Esophagus squamous epithelium (tissue), 5 donors: ENCODE data around the gene SLFN13. TPM values are rescaled to one million over a fixed set of nuclear protein-coding genes. Genes with fewer than 3 reads are reported as not detected.
"Not testable (repeated sequence)": the region's sequence is repeated elsewhere in the genome, so short reads cannot be mapped to it uniquely, and the experiment has no call there.

Experiments
- DNase-seq: peaks from one replicate; lab custom pipeline; 2025; lab: John Stamatoyannopoulos, UW
- H3K27ac ChIP-seq, 4 donors: fragments of 200-600 bp; sonication (generic); one replicate each; pipeline ENCODE4 v1.5.1; 2016 to 2019; ENCODE audit warnings: mild to moderate bottlenecking in 1 of 4
- H3K27me3 ChIP-seq, 4 donors: fragments of 200-600 bp; sonication (generic); 1 replicate in 3 of 4; 2 replicates in 1 of 4; pipeline versions ENCODE4 v1.5.1 to v1.6.0; 2017 to 2021; ENCODE audit warnings: antibody characterized with exemption in 1 of 4
- H3K36me3 ChIP-seq, 3 donors: fragments of 200-600 bp; sonication (generic); one replicate each; pipeline ENCODE4 v1.5.1; 2016 to 2019
- H3K4me1 ChIP-seq, 3 donors: fragments of 200-600 bp; sonication (generic); one replicate each; pipeline ENCODE4 v1.5.1; 2017 to 2019
- H3K4me3 ChIP-seq, 4 donors: fragments of 200-600 bp; sonication (generic); 1 replicate in 3 of 4; 2 replicates in 1 of 4; pipeline ENCODE4 v1.5.1; 2016 to 2019; ENCODE audit warnings: mild to moderate bottlenecking in 2 of 4, moderate library complexity in 1 of 4
- H3K9me3 ChIP-seq, 3 donors: fragments of 200-600 bp; sonication (generic); one replicate each; pipeline ENCODE4 v1.5.1; 2016 to 2019
- CTCF ChIP-seq, 6 experiments: fragments of 450-650 bp in 4 of 6; fragments of 200-600 bp in 2 of 6; sonication (generic) in 2 of 6; IDR thresholded peaks; one replicate each; pipeline ENCODE4 v1.5.1; 2016 to 2019; ENCODE audit warnings: antibody characterized with exemption in 6 of 6, mild to moderate bottlenecking in 4 of 6, moderate library complexity in 4 of 6
- POLR2A ChIP-seq, 4 donors: fragments of 450-650 bp; IDR thresholded peaks; one replicate each; pipeline ENCODE4 v1.6.1; 2017; ENCODE audit warnings: antibody characterized with exemption in 4 of 4, mild to moderate bottlenecking in 4 of 4, moderate library complexity in 3 of 4
- WGBS, 2 donors: methylation state at CpG; one replicate each; pipeline ENCODE4 v1.1.5; 2018; 5-methylcytosine and 5-hydroxymethylcytosine counted together
- intact Hi-C: fragments of 100-400 bp; cut with DNase I; formaldehyde crosslinking; loops from one replicate; pipeline ENCODE4 v1.15.0; 2022
- total RNA-seq, 4 donors: library from RNA; depleted of rRNA; stranded (reverse); fragments of >200 nt; gene quantifications; one replicate each; pipeline ENCODE4 v1.1.0, GENCODE V29; 2016
- donor health status: DM: yes; HTN: yes; CAD: no.

The SLFN13 gene
- total RNA-seq, 4 donors from 2014 or later: 2.7 to 7.6 (median 5.8) TPM

- Histone ChIP-seq H3K4me1 (no peaks in the 10 kb centered on the region), H3K27me3 (no peaks in the 10 kb centered on the region), H3K27ac (no peak overlapping the region), H3K9me3 (no peaks in the 10 kb centered on the region), H3K36me3 (peaks cover 0 to 42% (median 0%) of the 10 kb centered on the region in 3 donors), H3K4me3 (no peak overlapping the region)
- no peak for DNase-seq
- 77 to 86% methylated on average over 1 of the region's 1 CpG for WGBS, 2 donors
- no peak for TF ChIP-seq POLR2A (IDR thresholded peaks at IDR 0.05)
- TF ChIP-seq CTCF (IDR thresholded peaks at IDR 0.05): no peak
- intact Hi-C loops: loop anchor here (10.0 kb wide), 1 partner anchor 58 kb away; no protein-coding TSS in a partner anchor
Observed at GRCh38 chr17:35406568-35406967, 42.0 kb downstream of the SLFN13 start.

GRCh38 chr17:35404360-35404759 is 44.2 kb downstream of the SLFN13 start:
- no peak for DNase-seq
- H3K36me3 ChIP-seq: peaks cover 0 to 21% (median 0%) of the 10 kb centered on the region in 3 donors
- H3K4me3 ChIP-seq: no peak overlapping the region
- intact Hi-C loops: loop anchor here (10.0 kb wide), 1 partner anchor 60 kb away; no protein-coding TSS in a partner anchor
- H3K27ac ChIP-seq: no peak overlapping the region
- H3K9me3 ChIP-seq: no peaks in the 10 kb centered on the region
- no peaks in the 10 kb centered on the region for H3K27me3 ChIP-seq
- TF ChIP-seq CTCF (IDR thresholded peaks at IDR 0.05): no peak
- TF ChIP-seq POLR2A (IDR thresholded peaks at IDR 0.05): no peak
- no peaks in the 10 kb centered on the region for H3K4me1 ChIP-seq
- WGBS, 2 donors: 75 to 87% methylated on average over 1 of the region's 1 CpG

- H3K27ac ChIP-seq, H3K9me3 ChIP-seq, intact Hi-C loops, H3K4me3 ChIP-seq, DNase-seq, H3K4me1 ChIP-seq, H3K36me3 ChIP-seq: not testable (repeated sequence)
- WGBS, 2 donors: 91 to 97% methylated on average over 11 to 12 of the region's 13 CpGs
- peaks cover 0 to 11% (median 0%) of the 10 kb centered on the region in 4 donors for H3K27me3 ChIP-seq
Observed at GRCh38 chr17:35393783-35394182, 54.8 kb downstream of the SLFN13 start.

- H3K27ac ChIP-seq: no peak overlapping the region
- WGBS, 2 donors: 35 to 71% methylated on average over 1 to 2 of the region's 2 CpGs
- intact Hi-C loops: no loop called here
- no peak overlapping the region for H3K4me3 ChIP-seq
- H3K27me3 ChIP-seq: peaks cover 0 to 11% (median 0%) of the 10 kb centered on the region in 4 donors
- H3K9me3 ChIP-seq: no peaks in the 10 kb centered on the region
- TF ChIP-seq CTCF (IDR thresholded peaks at IDR 0.05) (no peak), POLR2A (IDR thresholded peaks at IDR 0.05) (no peak)
- H3K36me3 ChIP-seq: no peaks in the 10 kb centered on the region
- no peak for DNase-seq
- H3K4me1 ChIP-seq: no peaks in the 10 kb centered on the region
Observed at GRCh38 chr17:35390663-35391062, 57.9 kb downstream of the SLFN13 start.

- intact Hi-C loops: no loop called here
- Histone ChIP-seq H3K9me3 (no peaks in the 10 kb centered on the region), H3K4me3 (no peak overlapping the region), H3K27me3 (peaks cover 0 to 11% (median 0%) of the 10 kb centered on the region in 4 donors), H3K4me1 (no peaks in the 10 kb centered on the region), H3K27ac (no peak overlapping the region), H3K36me3 (no peaks in the 10 kb centered on the region)
- TF ChIP-seq POLR2A (IDR thresholded peaks at IDR 0.05) (no peak), CTCF (IDR thresholded peaks at IDR 0.05) (no peak)
- no peak for DNase-seq
- 80% methylated on average over 1 of the region's 2 CpGs; no CpG with 5 or more reads in 1 of the 2 donors for WGBS, 2 donors
Observed at GRCh38 chr17:35390156-35390555, 58.4 kb downstream of the SLFN13 start.

GRCh38 chr17:35387496-35387895 is 61.1 kb downstream of the SLFN13 start:
- H3K4me1 ChIP-seq: no peaks in the 10 kb centered on the region
- H3K27me3 ChIP-seq: peaks cover 0 to 11% (median 0%) of the 10 kb centered on the region in 4 donors
- H3K36me3 ChIP-seq: no peaks in the 10 kb centered on the region
- no peak overlapping the region for H3K4me3 ChIP-seq
- intact Hi-C loops: no loop called here
- no peak for DNase-seq
- no peaks in the 10 kb centered on the region for H3K9me3 ChIP-seq
- TF ChIP-seq POLR2A (IDR thresholded peaks at IDR 0.05) (no peak), CTCF (IDR thresholded peaks at IDR 0.05) (no peak)
- H3K27ac ChIP-seq: no peak overlapping the region
